Neural crest cell (in vitro differentiated cells): ENCODE results near the gene SLC18B1. TPM values are rescaled to one million over a fixed set of nuclear protein-coding genes. Genes with fewer than 3 reads are reported as not detected.

Experiments
- DNase-seq: peaks from one replicate; pipeline ENCODE4 v3.0.0; 2021; ENCODE audit warnings: low read depth, mixed read lengths, low spot score
- H3K27ac Mint-ChIP-seq: one replicate; pipeline ENCODE4 v1.8.0; 2021; ENCODE audit warnings: mild to moderate bottlenecking, mixed read lengths; ENCODE audit not compliant: unreplicated experiment
- H3K27me3 Mint-ChIP-seq: 2 replicates; pipeline ENCODE4 v1.8.0; 2021; ENCODE audit warnings: low read depth, mild to moderate bottlenecking, mixed read lengths
- H3K36me3 Mint-ChIP-seq: 2 replicates; pipeline ENCODE4 v1.8.0; 2021; ENCODE audit warnings: low read depth, mild to moderate bottlenecking, mixed read lengths
- H3K4me1 Mint-ChIP-seq: 2 replicates; pipeline ENCODE4 v1.8.0; 2021; ENCODE audit warnings: mixed read lengths
- H3K4me3 Mint-ChIP-seq: one replicate; pipeline ENCODE4 v1.8.0; 2021; ENCODE audit warnings: mild to moderate bottlenecking, mixed read lengths
- H3K9me3 Mint-ChIP-seq: 2 replicates; pipeline ENCODE4 v1.8.0; 2021; ENCODE audit warnings: mixed read lengths
- total RNA-seq: library from RNA; stranded (reverse); gene quantifications from 2 replicates; pipeline ENCODE4 v1.2.1, GENCODE V29; 2021
- TF ChIP-seq, protein P1 (sequence below): fragments of 200-600 bp; sonication (generic); conservative IDR thresholded peaks from 2 replicates; pipeline ENCODE4 v1.5.0; 2021; ENCODE audit warnings: antibody characterized with exemption, mild to moderate bottlenecking

Gene SLC18B1
- total RNA-seq, 1 donor from 2014 or later, result 18.4 TPM

DNA sequence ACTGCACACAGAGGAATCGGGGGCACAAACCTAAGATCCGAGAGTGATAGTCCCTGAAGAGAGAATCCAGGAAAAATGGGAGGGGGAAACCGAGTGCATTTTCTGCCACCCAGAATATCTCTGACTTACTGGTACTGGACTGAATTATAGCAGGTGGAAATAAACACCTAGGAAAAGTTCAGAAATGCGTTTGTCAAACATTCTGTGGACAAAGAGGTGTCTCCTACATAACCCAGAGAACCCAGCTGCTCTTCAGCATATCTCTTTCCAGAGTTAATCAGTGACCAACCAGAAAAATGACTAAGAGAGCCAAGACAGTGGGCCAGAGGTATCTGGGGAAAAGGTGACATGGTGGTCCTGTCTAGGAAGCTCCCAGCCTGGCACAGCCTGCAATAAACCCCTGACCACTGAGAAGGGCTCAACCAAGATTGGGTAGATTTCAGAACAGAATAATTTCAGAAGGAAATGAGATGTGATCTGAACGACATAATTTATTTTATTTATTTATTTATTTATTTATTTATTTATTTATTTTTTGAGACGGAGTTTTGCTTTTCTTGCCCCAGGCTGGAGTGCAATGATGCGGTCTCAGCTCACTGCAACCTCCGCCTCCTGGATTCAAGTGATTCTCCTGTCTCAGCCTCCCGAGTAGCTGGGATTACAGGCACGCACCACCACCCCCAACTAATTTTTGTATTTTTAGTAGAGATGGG lies 78.5 kb downstream of the SLC18B1 start:
- H3K27ac Mint-ChIP-seq, result no peak overlapping the region
- no peaks in the 10 kb centered on the region for H3K9me3 Mint-ChIP-seq
- H3K27me3 Mint-ChIP-seq, result no peaks in the 10 kb centered on the region
- H3K4me1 Mint-ChIP-seq, result no peaks in the 10 kb centered on the region
- DNase-seq, result no peak
- no peaks in the 10 kb centered on the region for H3K36me3 Mint-ChIP-seq
- no peak overlapping the region for H3K4me3 Mint-ChIP-seq
- TF ChIP-seq, protein P1, sequence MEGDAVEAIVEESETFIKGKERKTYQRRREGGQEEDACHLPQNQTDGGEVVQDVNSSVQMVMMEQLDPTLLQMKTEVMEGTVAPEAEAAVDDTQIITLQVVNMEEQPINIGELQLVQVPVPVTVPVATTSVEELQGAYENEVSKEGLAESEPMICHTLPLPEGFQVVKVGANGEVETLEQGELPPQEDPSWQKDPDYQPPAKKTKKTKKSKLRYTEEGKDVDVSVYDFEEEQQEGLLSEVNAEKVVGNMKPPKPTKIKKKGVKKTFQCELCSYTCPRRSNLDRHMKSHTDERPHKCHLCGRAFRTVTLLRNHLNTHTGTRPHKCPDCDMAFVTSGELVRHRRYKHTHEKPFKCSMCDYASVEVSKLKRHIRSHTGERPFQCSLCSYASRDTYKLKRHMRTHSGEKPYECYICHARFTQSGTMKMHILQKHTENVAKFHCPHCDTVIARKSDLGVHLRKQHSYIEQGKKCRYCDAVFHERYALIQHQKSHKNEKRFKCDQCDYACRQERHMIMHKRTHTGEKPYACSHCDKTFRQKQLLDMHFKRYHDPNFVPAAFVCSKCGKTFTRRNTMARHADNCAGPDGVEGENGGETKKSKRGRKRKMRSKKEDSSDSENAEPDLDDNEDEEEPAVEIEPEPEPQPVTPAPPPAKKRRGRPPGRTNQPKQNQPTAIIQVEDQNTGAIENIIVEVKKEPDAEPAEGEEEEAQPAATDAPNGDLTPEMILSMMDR, result no peak

Other genes with a start within 250 kb of the SLC18B1 start
- gene TAAR8, start 246.0 kb downstream of the SLC18B1 start, total RNA-seq, result not detected in 2 replicates
- not detected in 2 replicates for gene TAAR6, start 228.3 kb downstream of the SLC18B1 start, total RNA-seq
- gene TAAR5, start 208.9 kb downstream of the SLC18B1 start, total RNA-seq, result not detected in 2 replicates
- not detected in 2 replicates for gene TAAR2, start 174.4 kb downstream of the SLC18B1 start, total RNA-seq
- not detected in 2 replicates for gene TAAR1, start 139.5 kb downstream of the SLC18B1 start, total RNA-seq
- gene VNN1, start 84.6 kb downstream of the SLC18B1 start, total RNA-seq, result not detected in 2 replicates
- not detected in 2 replicates for gene VNN2, start 40.7 kb downstream of the SLC18B1 start, total RNA-seq
- gene RPS12, start 15.9 kb upstream of the SLC18B1 start, total RNA-seq, result 1,164 and 1,167 TPM in 2 replicates